ENCODE measurements around the gene IGF1R.

Gene IGF1R

GRCh38 chr15:98660055-98660454 lies 11.7 kb downstream of the IGF1R start:
- Histone ChIP-seq H3K27ac (ENCODE audit: low read length) (no peak overlapping the region), H3K4me1 (ENCODE audit: insufficient read depth, low read length) (no peaks in the 10 kb centered on the region), H3K4me3 (ENCODE audit: low read depth in 1 of 2, low read length in 2 of 2) (no peak overlapping the region), H2AFZ (ENCODE audit: low read depth, low read length) (no peak overlapping the region), H3K79me2 (ENCODE audit: insufficient read depth, low read length) (peaks cover 91% of the 10 kb centered on the region), H3K4me2 (ENCODE audit: insufficient read depth, low read length) (no peak overlapping the region), H3K27me3 (ENCODE audit: insufficient read depth, low read length, poor library complexity) (no peaks in the 10 kb centered on the region), H3K36me3 (ENCODE audit: insufficient read depth, low read length) (no peaks in the 10 kb centered on the region), H3K9ac (ENCODE audit: low read depth, low read length) (no peak overlapping the region), H4K20me1 (ENCODE audit: insufficient read depth, low read length) (peaks cover 84% of the 10 kb centered on the region), H3K9me3 (ENCODE audit: insufficient read depth, low read length, severe bottlenecking) (no peaks in the 10 kb centered on the region)
- no peak for TF ChIP-seq EZH2 (IDR thresholded peaks at IDR 0.05; ENCODE audit: borderline replicate concordance, low read depth, low read length, severe bottlenecking)
- no peak for TF ChIP-seq CTCF (IDR thresholded peaks at IDR 0.05; ENCODE audit: borderline replicate concordance, extremely low read depth, low read length, poor library complexity, severe bottlenecking)
- no peak for DNase-seq
- no peak for ATAC-seq (ENCODE audit: insufficient read depth, low read depth)

- no peak for ATAC-seq (ENCODE audit: insufficient read depth, low read depth)
- Histone ChIP-seq H3K36me3 (ENCODE audit: insufficient read depth, low read length) (no peaks in the 10 kb centered on the region), H3K9ac (ENCODE audit: low read depth, low read length) (no peak overlapping the region), H3K27me3 (ENCODE audit: insufficient read depth, low read length, poor library complexity) (no peaks in the 10 kb centered on the region), H2AFZ (ENCODE audit: low read depth, low read length) (no peak overlapping the region), H4K20me1 (ENCODE audit: insufficient read depth, low read length) (peaks cover 90% of the 10 kb centered on the region), H3K27ac (ENCODE audit: low read length) (no peak overlapping the region), H3K79me2 (ENCODE audit: insufficient read depth, low read length) (peaks cover 87% of the 10 kb centered on the region), H3K4me1 (ENCODE audit: insufficient read depth, low read length) (no peaks in the 10 kb centered on the region), H3K4me3 (ENCODE audit: low read depth in 1 of 2, low read length in 2 of 2) (no peak overlapping the region), H3K4me2 (ENCODE audit: insufficient read depth, low read length) (no peak overlapping the region), H3K9me3 (ENCODE audit: insufficient read depth, low read length, severe bottlenecking) (no peaks in the 10 kb centered on the region)
- no peak for DNase-seq
- TF ChIP-seq EZH2 (IDR thresholded peaks at IDR 0.05; ENCODE audit: borderline replicate concordance, low read depth, low read length, severe bottlenecking) (no peak), CTCF (IDR thresholded peaks at IDR 0.05; ENCODE audit: borderline replicate concordance, extremely low read depth, low read length, poor library complexity, severe bottlenecking) (no peak)
Measured at GRCh38 chr15:98663045-98663444, 14.7 kb downstream of the IGF1R start.

- Histone ChIP-seq H3K4me2 (ENCODE audit: insufficient read depth, low read length) (no peak overlapping the region), H3K27ac (ENCODE audit: low read length) (no peak overlapping the region), H4K20me1 (ENCODE audit: insufficient read depth, low read length) (peaks cover 90% of the 10 kb centered on the region), H3K9ac (ENCODE audit: low read depth, low read length) (no peak overlapping the region), H3K4me3 (ENCODE audit: low read depth in 1 of 2, low read length in 2 of 2) (no peak overlapping the region), H3K9me3 (ENCODE audit: insufficient read depth, low read length, severe bottlenecking) (no peaks in the 10 kb centered on the region), H3K4me1 (ENCODE audit: insufficient read depth, low read length) (no peaks in the 10 kb centered on the region), H3K36me3 (ENCODE audit: insufficient read depth, low read length) (no peaks in the 10 kb centered on the region), H3K79me2 (ENCODE audit: insufficient read depth, low read length) (peaks cover 87% of the 10 kb centered on the region), H3K27me3 (ENCODE audit: insufficient read depth, low read length, poor library complexity) (no peaks in the 10 kb centered on the region), H2AFZ (ENCODE audit: low read depth, low read length) (no peak overlapping the region)
- TF ChIP-seq CTCF (IDR thresholded peaks at IDR 0.05; ENCODE audit: borderline replicate concordance, extremely low read depth, low read length, poor library complexity, severe bottlenecking) (no peak), EZH2 (IDR thresholded peaks at IDR 0.05; ENCODE audit: borderline replicate concordance, low read depth, low read length, severe bottlenecking) (no peak)
- no peak for ATAC-seq (ENCODE audit: insufficient read depth, low read depth)
- no peak for DNase-seq
Measured at GRCh38 chr15:98663606-98664005, 15.3 kb downstream of the IGF1R start.

GRCh38 chr15:98666441-98666840 lies 18.1 kb downstream of the IGF1R start:
- no peak for ATAC-seq (ENCODE audit: insufficient read depth, low read depth)
- Histone ChIP-seq H2AFZ (ENCODE audit: low read depth, low read length) (no peak overlapping the region), H3K36me3 (ENCODE audit: insufficient read depth, low read length) (no peaks in the 10 kb centered on the region), H3K27ac (ENCODE audit: low read length) (no peak overlapping the region), H3K4me1 (ENCODE audit: insufficient read depth, low read length) (no peaks in the 10 kb centered on the region), H3K9me3 (ENCODE audit: insufficient read depth, low read length, severe bottlenecking) (no peaks in the 10 kb centered on the region), H3K4me2 (ENCODE audit: insufficient read depth, low read length) (no peak overlapping the region), H3K79me2 (ENCODE audit: insufficient read depth, low read length) (peaks cover 88% of the 10 kb centered on the region), H4K20me1 (ENCODE audit: insufficient read depth, low read length) (peaks cover 89% of the 10 kb centered on the region), H3K27me3 (ENCODE audit: insufficient read depth, low read length, poor library complexity) (no peaks in the 10 kb centered on the region), H3K4me3 (ENCODE audit: low read depth in 1 of 2, low read length in 2 of 2) (no peak overlapping the region), H3K9ac (ENCODE audit: low read depth, low read length) (no peak overlapping the region)
- no peak for DNase-seq
- TF ChIP-seq CTCF (IDR thresholded peaks at IDR 0.05; ENCODE audit: borderline replicate concordance, extremely low read depth, low read length, poor library complexity, severe bottlenecking) = no peak
- TF ChIP-seq EZH2 (IDR thresholded peaks at IDR 0.05; ENCODE audit: borderline replicate concordance, low read depth, low read length, severe bottlenecking) = no peak

Data from DND-41 (cell line).